GM12875 (cell line): ENCODE data around the gene APPL2.
"Not testable (repeated sequence)": the region's sequence is repeated elsewhere in the genome, so short reads cannot be mapped to it uniquely, and the experiment has no call there.

Source experiments
- H3K4me3 ChIP-seq: one replicate; pipeline ENCODE4 v1.5.1; 2011; ENCODE audit warnings: low read depth, low read length, control low read depth
- CTCF ChIP-seq: IDR thresholded peaks from 2 replicates; pipeline ENCODE4 v1.5.1; 2011; ENCODE audit warnings: low read depth, mild to moderate bottlenecking, control low read depth, inconsistent platforms, low read length, moderate library complexity, borderline replicate concordance; ENCODE audit not compliant: insufficient read depth

APPL2 gene

DNA sequence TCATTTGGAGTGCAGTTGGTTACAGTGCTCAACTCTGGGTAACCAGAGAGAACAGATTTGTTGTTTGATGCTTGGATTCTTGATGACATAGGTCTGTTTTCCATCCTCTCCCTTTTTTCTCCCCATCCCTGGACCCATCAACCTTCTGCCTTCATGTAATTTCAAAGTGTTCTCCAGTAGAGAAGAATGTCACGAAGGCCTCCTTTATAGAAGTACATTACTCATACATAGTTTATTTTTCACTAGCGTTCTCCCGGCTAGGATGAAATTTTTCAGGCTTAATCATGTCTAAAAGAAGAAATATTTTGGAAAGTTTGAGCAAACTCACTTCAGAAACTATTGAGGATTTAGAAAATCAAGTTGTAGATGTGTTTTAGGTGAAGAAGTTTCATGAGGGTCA lies 20.9 kb upstream of the APPL2 start:
- H3K4me3 ChIP-seq, result no peak overlapping the region
- TF ChIP-seq CTCF, result no peak

DNA sequence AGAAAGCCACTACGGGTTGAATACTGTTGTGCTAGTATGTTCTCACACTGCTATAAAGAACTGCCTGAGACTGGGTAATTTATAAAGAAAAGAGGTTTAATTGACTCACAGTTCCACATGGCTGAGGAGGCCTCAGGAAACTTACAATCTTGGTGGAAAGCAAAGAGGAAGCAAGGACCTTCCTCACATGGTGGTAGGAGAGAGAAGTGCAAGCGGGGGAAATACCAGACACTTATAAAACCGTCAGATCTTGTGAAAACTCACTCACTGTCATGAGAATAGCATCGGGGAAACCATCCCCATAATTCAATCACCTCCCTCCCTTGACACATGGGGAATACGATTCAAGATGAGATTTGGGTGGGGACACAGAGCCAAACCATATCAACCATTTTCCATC lies 20.5 kb upstream of the APPL2 start:
- not testable (repeated sequence) for H3K4me3 ChIP-seq

- no peak overlapping the region for H3K4me3 ChIP-seq
- TF ChIP-seq CTCF, result no peak
These were observed 20.0 kb upstream of the APPL2 start for GRCh38 chr12:105256011-105256410.

DNA sequence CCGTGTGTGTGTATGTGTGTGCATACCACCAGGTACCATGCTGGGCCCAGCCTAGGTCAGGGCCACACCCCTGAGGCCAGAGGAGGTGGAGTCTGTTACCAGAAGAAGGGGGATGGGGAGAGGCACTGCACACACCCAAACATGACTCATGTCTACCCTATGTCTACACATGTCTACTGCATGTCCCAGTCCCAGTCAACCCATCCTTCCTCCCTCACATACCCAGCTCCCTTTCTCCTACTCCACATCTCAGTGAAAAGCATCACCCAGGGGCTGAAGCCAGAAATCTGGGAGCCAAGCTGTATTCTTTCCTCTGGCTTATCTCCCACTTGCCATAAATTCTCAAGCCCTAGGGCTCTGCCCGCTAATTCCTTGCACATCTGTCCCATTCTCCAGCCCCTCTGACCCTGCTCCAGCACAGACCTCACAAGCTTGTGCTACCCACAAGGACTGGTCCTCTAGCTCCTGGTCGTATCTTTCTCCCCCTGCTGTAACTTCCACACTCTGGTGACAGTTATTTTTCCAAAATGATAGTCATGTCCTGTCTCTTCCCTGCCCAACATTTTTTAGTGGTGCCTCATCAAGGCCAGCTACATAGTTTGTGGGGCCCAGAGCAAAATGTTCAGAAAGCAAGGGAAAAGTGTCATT lies 18.0 kb upstream of the APPL2 start:
- TF ChIP-seq CTCF, result no peak
- H3K4me3 ChIP-seq, result no peak overlapping the region

GRCh38 chr12:105252901-105253300 lies 16.9 kb upstream of the APPL2 start:
- H3K4me3 ChIP-seq, result no peak overlapping the region
- no peak for TF ChIP-seq CTCF

- H3K4me3 ChIP-seq, result not testable (repeated sequence)
These were observed 9.9 kb upstream of the APPL2 start for GRCh38 chr12:105245776-105246427.

- no peak for TF ChIP-seq CTCF
- no peak overlapping the region for H3K4me3 ChIP-seq
These were observed 9.3 kb upstream of the APPL2 start for GRCh38 chr12:105245291-105245690.

- H3K4me3 ChIP-seq, result no peak overlapping the region
- TF ChIP-seq CTCF, result no peak
These were observed 4.3 kb upstream of the APPL2 start for GRCh38 chr12:105240228-105240627.
